Central memory CD4-positive, alpha-beta T cell (primary cell): ENCODE measurements around the gene HSFX2.
"Not testable (repeated sequence)": the region's sequence is repeated elsewhere in the genome, so short reads cannot be mapped to it uniquely, and the experiment has no call there.

Experiments used
- DNase-seq: peaks from one replicate; pipeline ENCODE4 v3.0.0; 2022
- total RNA-seq, 3 experiments: gene quantifications; one replicate each; lab custom pipeline; 2026; lab: John Stamatoyannopoulos, UW

HSFX2 gene, protein sequence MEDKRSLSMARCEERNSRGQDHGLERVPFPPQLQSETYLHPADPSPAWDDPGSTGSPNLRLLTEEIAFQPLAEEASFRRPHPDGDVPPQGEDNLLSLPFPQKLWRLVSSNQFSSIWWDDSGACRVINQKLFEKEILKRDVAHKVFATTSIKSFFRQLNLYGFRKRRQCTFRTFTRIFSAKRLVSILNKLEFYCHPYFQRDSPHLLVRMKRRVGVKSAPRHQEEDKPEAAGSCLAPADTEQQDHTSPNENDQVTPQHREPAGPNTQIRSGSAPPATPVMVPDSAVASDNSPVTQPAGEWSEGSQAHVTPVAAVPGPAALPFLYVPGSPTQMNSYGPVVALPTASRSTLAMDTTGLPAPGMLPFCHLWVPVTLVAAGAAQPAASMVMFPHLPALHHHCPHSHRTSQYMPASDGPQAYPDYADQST
- 0 reads per million in 3 experiments for total RNA-seq

DNA sequence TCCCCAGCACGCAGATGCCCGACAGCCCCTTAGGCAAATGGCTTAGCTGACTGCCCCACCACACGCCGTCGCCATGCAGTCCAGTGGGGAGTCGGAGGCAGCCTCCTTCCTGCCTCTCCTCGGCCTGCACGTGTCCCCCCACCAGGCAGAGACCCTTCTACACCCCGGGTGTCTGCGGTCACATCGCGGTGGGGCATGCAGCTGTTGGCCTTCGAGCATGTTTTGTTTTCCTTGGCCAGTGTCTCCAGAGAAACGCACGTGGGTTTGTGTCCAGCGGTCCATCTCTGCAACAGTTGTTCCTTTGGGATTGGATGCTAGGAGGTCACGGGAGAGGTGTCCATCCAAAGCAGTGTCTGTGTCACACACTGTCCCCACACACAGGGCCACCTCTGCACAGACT is at the start of gene HSFX2:
HSFX2 (minus strand) TSS at position 101 of the 400 bp plus-strand sequence. CDS start 614 bp downstream, outside the sequence.
- not testable (repeated sequence) for DNase-seq

DNA sequence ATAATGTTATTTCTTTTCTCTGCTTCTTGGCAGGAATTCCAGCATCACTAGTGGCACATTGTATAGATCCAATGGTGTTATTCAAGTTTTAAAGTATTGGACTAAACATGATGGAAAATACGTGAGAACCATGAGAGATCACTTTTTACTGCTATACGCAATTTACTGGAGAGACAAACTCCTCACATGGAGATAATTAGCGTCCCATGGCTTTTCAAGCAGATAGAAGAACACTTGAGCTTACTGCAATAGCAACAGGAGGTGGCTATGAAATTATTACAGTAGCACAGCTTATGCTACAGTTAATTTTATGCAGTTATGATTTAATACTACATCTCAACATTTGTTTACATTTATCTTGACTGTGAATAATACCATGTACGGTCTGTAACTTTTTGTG is 48.4 kb upstream of the HSFX2 start:
- DNase-seq, result no peak

DNA sequence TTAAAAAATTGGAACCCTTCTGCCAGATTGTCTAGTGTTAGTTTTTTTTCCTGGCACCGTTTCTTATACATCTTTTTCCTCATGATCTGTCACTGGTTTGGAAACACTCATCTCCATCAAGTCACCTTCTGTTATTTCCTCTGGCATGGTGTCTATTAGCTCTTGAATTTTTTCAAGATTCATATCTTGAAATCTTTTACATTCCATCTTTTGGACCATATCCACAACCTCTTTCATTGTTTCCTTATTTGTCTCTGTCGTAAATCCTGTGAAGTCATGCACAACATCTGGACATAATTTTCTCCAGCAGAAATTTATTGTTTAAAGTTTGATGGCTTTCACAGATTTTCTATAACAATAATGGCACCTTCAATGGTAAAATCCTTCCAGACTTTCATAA is 46.7 kb upstream of the HSFX2 start:
- no peak for DNase-seq

DNA sequence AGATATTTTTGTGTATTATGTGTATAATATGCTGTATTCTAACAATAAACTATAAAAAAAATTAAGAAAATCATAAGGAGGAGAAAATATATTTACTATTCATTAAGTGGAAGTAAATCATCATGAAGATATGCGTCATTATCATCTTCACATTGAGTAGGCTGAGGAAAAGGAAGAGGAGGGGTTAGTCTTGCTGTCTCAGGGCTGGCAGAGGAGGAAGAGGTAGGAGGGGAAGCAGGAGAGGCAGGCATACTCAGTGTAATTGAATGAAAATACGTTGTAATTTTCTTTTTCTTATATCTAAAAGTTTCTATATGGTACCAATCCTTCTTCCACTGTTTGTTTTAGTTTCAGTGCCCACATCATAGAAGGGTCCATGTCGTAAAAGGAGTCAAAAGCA is 46.3 kb upstream of the HSFX2 start:
- DNase-seq, result no peak

DNA sequence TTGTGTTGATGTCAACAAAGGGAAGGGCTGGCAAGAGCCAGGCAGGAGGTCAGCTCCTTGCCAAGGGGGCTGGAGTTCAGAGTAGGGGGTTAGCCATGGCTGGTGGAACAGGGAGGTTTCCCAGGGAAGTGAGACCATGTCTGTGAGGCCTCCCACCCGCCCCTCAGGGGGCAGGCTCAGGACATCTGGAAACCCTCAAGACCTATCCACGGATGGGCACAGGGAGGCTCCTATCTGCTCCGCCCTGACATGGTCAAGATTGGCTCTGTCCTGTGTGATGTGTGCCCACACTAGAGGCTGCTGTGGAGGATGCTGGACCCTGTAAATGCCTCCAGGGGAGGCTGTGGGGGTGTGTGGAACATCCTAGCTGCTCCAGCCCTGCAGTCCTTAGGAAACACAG is 44.5 kb upstream of the HSFX2 start:
- no peak for DNase-seq

DNA sequence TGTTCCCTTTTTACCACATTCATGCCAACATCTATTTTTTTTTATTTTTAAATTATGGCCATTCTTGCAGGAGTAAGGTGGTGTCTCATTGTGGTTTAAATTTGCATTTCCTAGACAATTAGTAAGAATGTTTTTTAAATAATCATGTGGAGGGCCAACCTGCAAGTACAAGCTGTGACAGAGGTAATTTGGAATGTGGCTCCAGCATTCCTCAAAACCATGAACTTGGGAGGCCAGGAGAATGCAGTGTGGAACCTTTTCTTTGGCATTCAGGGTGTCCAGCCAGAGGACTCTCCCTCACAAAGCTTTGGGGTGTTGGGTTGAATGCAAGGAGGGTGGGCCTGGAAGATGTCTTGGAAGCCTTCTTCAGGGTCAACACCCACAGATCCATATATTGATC is 43.7 kb upstream of the HSFX2 start:
- no peak for DNase-seq

DNA sequence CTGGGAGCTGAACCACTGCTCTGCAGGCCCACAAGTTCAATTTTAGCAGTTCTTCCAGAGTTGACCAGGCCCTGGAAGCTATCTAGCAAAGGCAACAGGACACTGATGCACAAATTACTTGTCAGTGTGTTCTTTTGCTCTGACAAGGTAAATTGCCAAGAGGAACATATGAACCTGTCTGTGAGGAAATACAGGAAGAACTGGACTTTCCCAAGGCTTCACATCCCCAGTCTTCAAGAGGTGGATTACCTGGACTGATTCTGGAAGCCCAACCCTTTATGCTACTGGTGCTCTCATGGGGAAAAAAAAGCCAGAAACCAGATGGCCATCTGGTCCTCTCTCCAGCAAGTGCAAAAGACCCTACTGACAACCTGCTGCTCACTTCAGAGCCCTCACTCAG is 38.4 kb upstream of the HSFX2 start:
- no peak for DNase-seq

DNA sequence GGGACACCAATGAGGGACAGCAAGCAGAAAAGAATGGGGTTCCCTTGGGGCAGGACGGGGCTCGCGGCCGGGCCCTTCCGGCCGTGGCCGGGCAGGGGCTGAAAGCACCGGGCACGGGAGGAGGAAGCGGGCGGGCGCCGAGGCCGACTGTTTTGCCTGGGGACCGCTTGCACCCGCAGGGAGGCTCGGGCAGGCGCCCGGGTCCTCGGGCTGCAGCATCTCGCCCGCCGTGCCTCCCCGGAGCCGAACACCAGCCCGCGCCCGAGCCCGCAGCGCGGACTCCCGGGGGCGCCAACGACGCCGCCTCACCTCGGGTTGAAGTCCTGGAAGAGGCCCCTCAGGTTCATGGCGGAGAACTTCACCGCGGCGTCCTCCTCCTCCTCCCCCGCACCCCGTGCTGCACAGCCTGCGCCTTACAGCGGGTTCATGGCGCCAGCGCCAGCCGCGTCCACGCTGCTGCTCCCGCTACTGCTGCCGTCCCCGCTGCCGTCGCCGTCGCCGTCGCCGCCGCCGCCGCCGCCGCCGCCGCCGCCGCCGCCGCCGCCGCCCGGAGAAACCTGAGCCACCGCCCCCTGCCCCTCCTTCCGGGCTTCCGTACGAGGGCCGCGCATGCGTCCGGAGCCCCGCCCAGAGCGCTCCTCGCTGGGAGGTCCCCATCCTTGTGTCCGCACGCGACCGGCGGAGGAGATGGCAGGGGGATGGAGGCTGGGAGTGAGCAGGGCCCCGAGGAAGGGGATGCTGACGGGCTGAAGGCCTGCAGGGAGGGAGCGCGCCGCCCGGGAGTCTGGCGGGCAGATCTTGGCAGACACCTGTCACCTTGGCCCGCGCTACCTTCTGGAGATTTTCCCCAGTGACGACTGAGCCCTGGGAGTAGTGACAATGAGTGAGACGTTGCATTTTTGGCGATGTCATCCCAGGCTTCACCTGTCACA is 36.4 kb upstream of the HSFX2 start, which contains the start of gene TMEM185A:
TMEM185A (minus strand) TSS at position 559 of the 932 bp plus-strand sequence; CDS start at position 347, 212 bp downstream.
- peak; percentile 73 for DNase-seq

DNA sequence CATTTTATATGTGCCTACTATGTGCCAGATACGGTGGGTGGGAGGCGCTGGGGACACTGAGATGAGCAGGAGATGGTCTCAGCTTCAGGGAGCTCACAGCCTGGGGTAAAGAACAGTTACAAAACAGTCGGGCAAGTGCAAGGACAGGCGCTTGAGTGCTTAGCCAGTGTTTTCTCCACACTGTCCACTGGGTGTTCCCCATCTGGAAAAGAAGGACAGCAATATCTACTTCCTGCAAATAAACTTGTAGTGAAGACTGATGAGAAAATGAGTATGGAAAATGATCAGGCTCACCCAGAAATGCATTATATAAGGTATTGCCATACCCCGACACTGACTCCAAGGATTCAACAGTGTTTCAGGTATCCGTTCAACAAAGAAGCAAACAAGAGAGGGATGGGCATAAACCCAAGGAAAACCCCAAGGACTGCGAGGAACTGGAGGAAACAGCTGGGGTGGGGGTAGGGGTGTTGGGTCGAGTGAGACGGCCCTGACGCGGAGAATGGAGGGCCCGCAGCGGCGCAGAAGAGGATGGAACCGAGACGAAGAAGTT is 35.6 kb upstream of the HSFX2 start:
- DNase-seq, result no peak

DNA sequence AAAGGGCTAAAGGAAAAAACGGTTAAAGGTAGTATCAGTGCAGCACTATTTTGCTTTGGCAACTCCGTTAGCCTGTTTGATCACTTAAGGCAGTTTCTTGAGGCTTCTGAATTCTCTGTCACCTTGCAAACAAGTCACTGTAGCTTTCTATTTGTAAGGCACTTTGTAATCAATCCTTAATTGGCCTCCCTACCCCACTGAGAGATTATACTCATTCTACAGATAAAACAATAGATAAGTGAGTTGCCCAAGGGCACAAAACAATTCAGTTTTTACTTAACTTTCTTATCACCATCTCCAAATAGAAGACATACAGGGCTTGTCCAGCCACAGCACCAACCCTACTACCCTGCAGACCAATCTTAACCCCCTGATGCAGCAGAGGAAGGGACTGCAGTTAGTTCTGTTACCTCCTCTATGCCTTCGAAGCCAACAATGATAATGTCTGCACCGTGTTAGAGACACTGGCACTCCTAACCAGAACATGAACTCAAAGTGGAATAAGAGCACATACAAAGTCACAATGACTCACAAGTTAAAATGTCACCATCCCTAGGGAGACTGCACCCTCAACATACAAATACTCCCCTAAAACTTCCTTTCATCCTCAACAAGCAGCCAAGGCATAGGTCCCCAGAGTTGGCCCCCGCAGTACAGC is 34.7 kb upstream of the HSFX2 start:
- DNase-seq, result no peak

DNA sequence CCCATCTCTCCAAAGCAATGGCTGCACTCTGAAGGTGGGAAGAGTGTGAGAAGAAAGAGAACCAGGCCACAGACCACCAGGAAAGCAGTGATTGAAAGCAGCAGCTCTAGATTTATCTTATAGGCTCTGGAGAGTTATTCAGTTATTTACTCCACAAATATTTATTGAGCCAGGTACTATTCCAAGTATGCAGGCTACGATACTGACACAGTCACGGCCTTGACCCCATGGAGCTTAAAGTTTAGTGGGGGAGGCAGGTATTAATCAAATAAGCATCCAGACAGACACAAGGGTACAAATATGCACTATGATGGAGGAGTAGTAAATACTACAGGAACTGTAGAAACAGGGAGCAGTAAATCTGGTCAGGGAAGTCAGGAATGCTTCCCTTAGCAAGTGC is 33.7 kb upstream of the HSFX2 start:
- no peak for DNase-seq

DNA sequence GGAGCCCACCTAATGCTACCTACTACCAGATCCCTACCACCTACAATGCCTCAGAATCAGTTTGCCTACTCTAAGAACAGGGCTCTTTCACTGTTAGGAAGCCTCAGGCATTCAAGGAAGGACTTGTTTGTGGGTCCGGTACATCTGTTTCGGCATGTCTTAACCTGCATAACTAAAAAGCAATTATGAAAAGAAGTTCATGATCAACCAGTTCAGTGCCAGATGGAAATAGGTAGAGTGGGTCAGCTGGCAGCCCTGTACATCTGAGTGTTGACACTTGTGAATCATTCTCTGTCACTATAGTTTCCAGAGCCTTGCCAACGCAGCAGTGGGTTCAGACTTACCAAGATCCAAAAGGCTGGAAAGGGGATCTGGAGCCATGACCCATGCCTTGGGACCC is 33.2 kb upstream of the HSFX2 start:
- DNase-seq, result no peak

DNA sequence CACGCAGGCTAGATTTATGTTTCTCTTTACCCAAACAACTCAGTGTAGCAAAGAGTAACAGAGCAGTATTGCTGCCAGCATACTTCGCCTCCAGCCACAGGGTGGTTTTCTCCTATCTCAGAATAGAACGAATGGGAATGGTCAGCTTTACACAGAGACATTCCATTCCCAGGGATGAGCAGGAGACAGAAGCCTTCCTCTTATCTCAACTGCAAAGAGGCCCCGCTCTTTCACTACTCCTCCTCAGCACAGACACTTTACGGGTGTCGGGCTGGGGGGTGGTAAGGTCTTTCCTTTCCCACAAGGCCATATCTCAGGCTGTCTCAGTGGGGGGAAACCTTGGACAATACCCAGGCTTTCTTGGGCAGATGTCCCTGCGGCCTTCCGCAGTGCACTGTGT is 31.7 kb upstream of the HSFX2 start:
- DNase-seq, result not testable (repeated sequence)

DNA sequence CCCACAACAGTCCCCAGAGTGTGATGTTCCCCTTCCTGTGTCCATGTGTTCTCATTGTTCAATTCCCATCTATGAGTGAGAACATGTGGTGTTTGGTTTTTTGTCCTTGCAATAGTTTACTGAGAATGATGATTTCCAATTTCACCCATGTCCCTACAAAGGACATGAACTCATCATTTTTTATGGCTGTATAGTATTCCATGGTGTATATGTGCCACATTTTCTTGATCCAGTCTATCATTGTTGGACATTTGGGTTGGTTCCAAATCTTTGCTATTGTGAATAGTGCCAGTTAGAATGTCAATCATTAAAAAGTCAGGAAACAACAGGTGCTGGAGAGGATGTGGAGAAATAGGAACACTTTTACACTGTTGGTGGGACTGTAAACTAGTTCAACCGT is 24.5 kb upstream of the HSFX2 start:
- not testable (repeated sequence) for DNase-seq

DNA sequence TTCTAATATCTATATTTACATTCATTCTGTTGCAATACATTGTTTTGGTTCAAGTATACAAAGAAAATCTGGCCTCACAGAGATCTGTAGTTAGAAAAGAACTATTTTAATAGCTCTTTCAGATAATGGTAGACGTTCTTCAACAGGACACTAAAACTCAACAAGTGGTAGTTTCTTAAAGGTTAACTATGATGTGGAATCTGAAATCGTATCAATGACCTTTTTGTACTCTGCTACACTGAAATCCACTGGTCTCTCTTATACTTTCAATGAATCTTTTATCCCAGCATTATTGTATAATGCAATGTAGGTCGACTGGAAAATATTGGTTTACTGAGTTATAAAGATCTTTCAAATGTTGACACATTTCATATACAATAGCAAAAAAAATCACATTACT is 23.8 kb upstream of the HSFX2 start:
- no peak for DNase-seq

DNA sequence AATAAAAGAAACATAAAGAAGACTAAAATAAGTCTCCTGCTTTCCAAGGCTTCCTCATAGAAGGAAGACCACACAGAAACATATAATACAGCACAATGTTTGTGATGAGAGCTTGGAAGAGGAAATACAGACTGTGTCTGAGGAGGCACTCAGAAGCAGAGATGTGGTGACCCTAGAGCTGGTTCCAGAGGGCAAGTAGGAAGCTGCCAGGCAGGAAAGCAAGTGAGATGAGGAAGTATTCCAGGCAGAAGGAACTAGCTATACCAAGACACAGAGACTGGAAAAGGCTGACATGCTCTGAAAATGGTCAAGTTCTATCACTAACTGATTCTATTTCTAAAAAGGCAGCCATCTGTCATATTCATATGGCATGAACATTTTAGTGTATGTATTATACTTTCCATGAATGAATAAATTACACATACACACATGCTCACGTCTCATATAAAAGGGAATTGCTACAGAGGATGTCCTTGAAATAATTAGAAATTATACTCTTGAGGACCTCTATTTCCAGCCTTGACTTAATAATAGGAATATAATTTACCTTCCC is 16.6 kb upstream of the HSFX2 start:
- no peak for DNase-seq

DNA sequence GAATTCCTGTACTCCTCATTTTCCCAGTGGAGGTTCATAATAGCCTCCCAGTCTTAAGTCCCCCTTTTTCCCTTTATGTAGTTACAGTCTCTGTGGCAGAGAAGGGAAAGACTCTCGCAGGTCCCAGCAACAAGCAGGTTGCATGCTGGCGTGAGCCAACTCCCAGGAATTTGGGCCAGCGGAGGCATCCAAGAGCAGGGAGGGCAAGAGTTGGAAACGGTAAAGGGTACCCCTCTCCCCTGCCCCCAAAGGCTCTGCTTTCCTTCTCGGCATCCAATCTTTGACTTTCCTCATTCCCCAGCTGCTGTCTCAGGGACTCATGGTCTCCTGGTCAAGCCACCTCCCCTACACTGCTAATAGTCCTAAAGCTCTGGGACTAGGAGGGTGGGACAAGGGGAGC is 15.4 kb upstream of the HSFX2 start:
- DNase-seq, result no peak

DNA sequence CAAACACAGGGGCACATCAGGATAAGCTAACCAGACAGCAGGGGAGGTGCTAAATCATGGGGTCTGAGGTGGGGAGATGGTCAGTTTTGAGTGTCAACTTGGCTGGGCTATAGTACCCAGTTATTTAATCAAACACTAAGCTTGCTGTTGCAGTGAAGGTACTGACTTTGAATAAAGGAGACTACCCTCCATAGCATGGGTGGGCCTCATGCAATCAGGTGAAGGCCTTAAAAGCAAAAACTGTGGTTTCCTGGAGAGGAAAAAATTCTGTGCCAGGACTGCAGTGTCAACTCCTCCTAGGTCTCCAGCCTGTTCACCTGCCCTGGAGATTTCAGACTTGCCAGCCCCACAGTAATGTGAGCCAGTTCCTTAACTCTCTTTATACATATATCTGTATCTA is 12.6 kb upstream of the HSFX2 start:
- DNase-seq, result no peak

DNA sequence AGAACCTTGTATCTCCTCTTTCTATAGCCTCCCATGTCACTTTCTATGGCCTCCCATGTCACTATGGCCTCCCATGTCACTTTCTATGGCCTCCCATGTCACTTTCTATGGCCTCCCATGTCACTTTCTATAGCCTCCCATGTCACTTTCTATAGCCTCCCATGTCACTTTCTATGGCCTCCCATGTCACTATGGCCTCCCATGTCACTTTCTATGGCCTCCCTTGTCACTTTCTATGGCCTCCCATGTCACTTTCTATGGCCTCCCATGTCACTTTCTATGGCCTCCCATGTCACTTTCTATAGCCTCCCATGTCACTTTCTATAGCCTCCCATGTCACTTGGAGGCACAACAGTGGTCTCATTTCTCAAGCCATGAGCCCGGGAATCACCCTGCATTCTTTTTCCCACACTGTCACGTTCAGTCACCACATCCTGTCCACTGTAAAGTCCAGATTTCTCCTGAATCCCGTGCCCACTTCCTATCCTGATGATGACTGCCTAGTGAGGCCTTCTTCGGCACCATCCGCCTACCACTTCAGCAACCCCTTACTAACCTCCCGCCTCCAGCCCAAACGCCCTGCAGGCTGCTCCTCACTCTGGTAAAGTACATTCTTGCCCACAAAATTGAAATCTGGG is 10.3 kb upstream of the HSFX2 start:
- DNase-seq, result not testable (repeated sequence)

DNA sequence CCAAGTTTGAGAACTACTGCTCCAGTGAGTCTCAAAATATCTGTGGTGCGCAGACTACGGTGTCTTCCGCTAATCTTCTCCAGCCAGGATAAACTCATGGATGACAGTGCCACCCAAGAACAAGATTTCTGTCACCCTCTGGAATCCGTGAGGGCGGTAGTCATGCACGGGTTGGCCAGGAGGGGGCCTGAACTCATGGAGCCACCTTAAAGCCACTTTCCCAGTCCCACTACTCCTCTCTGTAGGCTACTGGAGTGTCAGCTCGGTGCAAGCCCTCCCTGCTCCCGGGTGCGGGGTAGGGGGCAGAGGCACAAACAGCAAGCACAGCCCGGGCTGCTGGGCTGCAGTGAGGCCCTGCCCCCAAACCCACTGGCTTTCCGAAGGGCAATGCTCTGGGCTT is 3.5 kb upstream of the HSFX2 start:
- not testable (repeated sequence) for DNase-seq

DNA sequence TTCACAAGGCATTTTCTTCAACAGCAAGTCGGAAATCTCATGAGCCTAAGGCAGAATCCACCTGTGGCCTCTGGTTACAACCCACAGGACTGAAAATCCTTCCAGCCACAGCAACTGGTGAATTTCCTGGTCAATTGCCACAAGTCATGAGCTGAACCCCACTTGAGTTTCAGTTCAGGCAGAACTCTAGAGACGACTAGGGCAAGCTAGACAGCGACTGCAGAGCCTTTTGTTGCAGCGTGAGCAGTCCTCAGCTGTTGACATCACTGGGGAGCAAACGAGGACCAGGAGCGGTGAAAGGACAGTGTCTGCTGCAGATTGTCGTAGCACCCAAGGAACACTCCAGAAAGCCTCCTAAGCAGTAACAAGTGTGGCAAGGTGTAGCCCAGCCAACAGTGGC is 829 bp upstream of the HSFX2 start:
- not testable (repeated sequence) for DNase-seq

DNA sequence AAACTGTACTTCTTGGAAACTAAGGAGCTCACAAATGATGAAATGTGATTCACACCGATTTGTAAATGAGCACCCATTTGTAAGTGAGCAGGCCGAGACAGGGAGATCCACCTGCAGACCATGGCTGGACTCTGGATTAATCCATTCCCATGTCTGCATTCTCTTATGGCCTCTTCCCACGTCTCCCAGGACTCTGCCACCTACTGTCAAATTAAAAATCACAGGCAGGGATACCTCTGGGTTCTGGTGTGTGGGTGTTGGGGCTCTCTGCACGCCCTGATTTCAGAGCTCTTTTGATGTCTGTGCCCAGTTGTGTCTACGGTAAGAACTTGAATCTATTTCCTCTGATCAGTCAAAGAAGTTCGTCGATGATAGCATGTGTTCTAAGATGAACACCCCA is 4.1 kb downstream of the HSFX2 start:
- DNase-seq, result not testable (repeated sequence)
